ENCODE measurements around the gene TWNK. TPM values are rescaled to one million over a fixed set of nuclear protein-coding genes. Genes with fewer than 3 reads are reported as not detected.

TWNK gene

Small RNAs within 50 kb of the gene (small RNA-seq; reads per million reads assigned to genes)
- not detected for gene MIR608 (ENCODE audit: low read depth)

All from mesenchymal stem cell (in vitro differentiated cells and primary cell).